NB4 (cell line): ENCODE measurements around the gene COL6A3.

Experiments used
- DNase-seq: peaks from one replicate; pipeline ENCODE4 v3.0.0; 2010; ENCODE audit warnings: low read depth
- H3K4me3 ChIP-seq: one replicate; pipeline ENCODE4 v1.5.1; 2011; ENCODE audit warnings: mild to moderate bottlenecking, low read depth, low read length, moderate library complexity
- CTCF ChIP-seq: IDR thresholded peaks from one replicate; pipeline ENCODE4 v1.5.1; 2012; ENCODE audit warnings: low read depth, low read length
- MYC ChIP-seq: IDR thresholded peaks from 2 replicates; pipeline ENCODE4 v1.6.1; 2011; ENCODE audit warnings: low read depth, low read length
- POLR2A ChIP-seq: IDR thresholded peaks from 2 replicates; pipeline ENCODE4 v1.6.1; 2011; ENCODE audit warnings: mild to moderate bottlenecking; ENCODE audit not compliant: insufficient read length; ENCODE audit errors: extremely low read depth
- TF ChIP-seq, protein P1 (sequence below): IDR thresholded peaks from 2 replicates; pipeline ENCODE4 v1.6.1; 2011; ENCODE audit warnings: low read depth, low read length

The COL6A3 gene

DNA sequence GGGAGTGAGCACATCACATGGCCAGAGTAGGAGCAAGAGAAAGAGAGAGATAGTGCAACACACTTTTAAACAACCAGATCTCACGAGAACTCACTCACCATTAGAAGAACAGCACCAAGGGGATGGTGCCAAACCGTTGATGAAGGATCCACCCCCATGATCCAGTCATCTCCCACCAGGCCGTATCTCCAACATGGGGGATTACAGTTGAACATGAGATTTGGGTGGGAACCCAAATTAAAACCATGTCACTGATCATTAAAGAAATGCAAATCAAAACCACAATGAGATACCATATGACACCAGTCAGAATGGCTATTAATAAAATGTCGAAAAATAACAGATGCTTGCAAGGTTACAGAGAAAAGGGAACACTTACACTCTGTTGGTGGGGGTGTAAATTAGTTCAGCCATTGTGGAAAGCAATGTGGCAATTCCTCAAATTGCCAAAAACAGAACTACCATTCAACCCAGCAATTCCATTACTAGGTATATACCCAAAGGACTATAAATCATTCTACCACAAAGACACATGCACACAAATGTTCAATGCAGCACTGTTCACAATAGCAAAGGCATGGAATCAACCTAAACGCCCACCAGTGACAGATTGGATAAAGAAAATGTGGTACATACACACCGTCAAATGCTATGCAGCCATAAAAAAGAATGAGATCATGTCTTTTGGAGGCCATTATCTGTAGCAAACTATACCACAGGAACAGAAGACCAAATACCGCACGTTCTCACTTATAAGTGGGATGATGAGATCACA is 137.1 kb downstream of the COL6A3 start:
- no peak overlapping the region for H3K4me3 ChIP-seq
- no peak for DNase-seq
- TF ChIP-seq CTCF: no peak
- TF ChIP-seq POLR2A: no peak
- TF ChIP-seq, protein P1, sequence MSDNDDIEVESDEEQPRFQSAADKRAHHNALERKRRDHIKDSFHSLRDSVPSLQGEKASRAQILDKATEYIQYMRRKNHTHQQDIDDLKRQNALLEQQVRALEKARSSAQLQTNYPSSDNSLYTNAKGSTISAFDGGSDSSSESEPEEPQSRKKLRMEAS: no peak
- TF ChIP-seq MYC: no peak
